CD4-positive, alpha-beta T cell treated with Interleukin-15 for 4 hours (primary cell): ENCODE data around the gene RSKR.
A peak's percentile ranks its signal among the peaks of the same experiment; 100 is the strongest.
"Not testable (repeated sequence)": the region's sequence is repeated elsewhere in the genome, so short reads cannot be mapped to it uniquely, and the experiment has no call there.

Experiments
- DNase-seq: peaks from one replicate; pipeline ENCODE4 v3.0.0-alpha.2; 2020; ENCODE audit warnings: low spot score

RSKR gene, protein sequence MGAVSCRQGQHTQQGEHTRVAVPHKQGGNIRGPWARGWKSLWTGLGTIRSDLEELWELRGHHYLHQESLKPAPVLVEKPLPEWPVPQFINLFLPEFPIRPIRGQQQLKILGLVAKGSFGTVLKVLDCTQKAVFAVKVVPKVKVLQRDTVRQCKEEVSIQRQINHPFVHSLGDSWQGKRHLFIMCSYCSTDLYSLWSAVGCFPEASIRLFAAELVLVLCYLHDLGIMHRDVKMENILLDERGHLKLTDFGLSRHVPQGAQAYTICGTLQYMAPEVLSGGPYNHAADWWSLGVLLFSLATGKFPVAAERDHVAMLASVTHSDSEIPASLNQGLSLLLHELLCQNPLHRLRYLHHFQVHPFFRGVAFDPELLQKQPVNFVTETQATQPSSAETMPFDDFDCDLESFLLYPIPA

GRCh38 chr17:28613931-28614381 is at the start of gene RSKR:
RSKR (minus strand) TSS chr17:28614185; CDS start chr17:28614161, 24 bp downstream.
- DNase-seq, result no peak

DNA sequence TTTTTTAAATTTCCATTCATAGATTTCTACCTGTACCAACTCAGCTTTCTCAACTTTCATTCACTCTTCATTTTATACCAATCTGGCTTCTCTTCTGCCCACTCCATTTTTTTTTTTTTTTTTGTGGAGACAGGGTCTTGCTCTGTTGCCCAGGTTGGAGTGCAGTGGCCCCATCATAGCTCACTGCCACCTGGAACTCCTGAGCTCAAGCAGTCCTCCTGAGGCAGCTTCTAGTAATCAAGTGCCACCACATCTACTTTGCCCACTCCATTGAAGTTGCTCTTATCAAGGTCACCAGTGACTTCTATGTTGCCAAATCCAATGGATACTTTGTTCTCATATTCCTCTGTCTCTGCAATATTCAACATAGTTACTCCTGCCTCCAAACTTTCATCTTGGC is 49.7 kb upstream of the RSKR start:
- no peak for DNase-seq

GRCh38 chr17:28662527-28662829 is 48.5 kb upstream of the RSKR start:
- DNase-seq, result no peak

GRCh38 chr17:28661635-28662526 is 47.9 kb upstream of the RSKR start, which contains the start of the genes SDF2 and SUPT6H:
SDF2 (minus strand) TSS chr17:28661906; CDS start chr17:28661876, 30 bp downstream.
SUPT6H (plus strand) TSS chr17:28662205; CDS start chr17:28673402, 11,197 bp downstream.
- DNase-seq, result peak; percentile 90

GRCh38 chr17:28659497-28659881 is 45.5 kb upstream of the RSKR start:
- DNase-seq, result not testable (repeated sequence)

DNA sequence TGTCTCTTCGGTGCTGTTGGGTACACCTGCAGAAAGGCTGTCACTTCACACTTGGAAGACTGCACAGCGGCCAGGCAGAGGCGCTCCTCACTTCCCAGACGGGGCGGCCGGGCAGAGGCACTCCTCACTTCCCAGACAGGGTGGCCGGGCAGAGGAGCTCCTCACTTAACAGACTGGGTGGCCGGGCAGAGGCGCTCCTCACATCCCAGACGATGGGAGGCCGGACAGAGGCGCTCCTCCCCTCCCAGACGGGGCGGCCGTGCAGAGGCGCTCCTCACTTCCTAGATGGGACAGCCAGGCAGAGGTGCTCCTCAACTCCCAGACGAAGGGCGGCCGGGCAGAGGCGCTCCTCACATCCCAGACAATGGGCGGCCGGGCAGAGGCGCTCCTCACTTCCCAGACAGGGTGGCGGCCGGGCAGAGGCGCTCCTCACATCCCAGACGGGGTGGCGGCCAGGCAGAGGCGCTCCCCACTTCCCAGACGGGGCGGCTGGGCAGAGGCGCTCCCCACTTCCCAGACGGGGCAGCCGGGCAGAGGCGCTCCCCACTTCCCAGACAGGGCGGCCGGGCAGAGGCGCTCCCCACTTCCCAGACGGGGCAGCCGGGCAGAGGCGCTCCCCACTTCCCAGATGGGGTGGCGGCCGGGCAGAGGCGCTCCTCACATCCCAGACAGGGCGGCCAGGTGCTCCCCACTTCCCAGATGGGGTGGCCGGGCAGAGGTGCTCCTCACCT is 44.9 kb upstream of the RSKR start:
- not testable (repeated sequence) for DNase-seq

DNA sequence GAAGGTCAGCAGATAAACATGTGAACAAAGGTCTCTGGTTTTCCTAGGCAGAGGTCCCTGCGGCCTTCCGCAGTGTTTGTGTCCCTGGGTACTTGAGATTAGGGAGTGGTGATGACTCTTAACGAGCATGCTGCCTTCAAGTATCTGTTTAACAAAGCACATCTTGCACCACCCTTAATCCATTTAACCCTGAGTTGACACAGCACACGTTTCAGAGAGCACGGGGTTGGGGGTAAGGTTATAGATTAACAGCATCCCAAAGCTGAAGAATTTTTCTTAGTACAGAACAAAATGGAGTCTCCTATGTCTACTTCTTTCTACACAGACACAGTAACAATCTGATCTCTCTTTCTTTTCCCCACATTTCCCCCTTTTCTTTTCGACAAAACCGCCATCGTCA is 44.4 kb upstream of the RSKR start:
- not testable (repeated sequence) for DNase-seq

GRCh38 chr17:28657756-28658155 is 43.8 kb upstream of the RSKR start:
- DNase-seq, result no peak

DNA sequence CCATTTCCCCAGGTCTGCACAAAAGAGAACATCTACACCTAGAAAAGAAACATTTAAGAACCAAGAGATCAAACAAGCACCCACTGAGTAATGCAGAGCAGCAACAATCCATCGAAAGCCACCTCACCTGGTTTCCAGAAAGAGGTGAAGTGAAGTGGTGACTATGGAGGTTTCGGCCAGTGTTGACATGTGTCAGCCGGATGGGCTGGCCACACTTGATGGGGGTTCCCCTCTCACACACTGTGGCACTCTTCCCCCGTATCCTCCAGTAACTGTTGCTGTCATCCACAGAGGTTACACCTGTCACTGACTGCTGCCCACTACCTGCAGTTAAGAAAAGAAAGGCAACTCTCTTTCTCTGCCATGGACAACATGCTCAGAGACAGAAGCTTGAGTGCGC is 41.2 kb upstream of the RSKR start:
- no peak for DNase-seq

DNA sequence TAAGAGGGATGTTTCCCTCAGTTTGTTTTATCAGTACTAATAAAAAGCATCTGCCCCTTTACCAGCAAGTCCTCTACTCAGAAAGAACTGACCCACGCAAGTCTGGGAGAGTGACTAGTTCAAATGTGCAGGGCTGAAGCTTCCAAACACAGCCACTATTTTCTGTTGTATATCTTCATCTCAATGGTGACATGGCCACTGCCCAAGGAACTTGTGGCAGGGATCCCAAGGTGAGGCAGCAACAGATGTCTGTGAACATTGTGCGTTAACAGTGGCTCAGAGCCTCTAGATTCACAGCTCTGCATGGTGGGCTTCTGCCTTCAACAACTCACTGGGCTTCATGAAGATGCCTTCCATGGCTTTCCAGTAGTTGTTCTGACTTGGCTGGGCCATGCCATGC is 34.7 kb upstream of the RSKR start:
- DNase-seq, result no peak

GRCh38 chr17:28646039-28646754 is 32.2 kb upstream of the RSKR start:
- DNase-seq, result no peak

DNA sequence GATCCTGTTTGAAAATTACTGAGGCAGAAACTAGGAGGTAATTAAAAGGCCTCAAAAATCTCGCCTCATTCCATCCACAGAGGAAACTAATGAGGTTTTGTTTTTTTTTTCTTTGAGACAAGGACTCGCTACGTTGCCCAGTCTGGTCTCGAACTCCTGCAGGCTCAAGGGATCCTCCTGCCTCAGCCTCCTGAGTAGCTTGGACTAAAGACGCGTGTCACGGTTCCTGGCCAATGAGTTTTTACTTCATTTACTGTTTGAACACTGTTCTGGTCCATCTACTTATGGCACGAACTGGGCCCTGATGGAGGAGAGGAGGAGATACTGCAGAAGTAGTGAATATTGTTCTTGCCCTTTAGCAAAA is 31.6 kb upstream of the RSKR start:
- no peak for DNase-seq

DNA sequence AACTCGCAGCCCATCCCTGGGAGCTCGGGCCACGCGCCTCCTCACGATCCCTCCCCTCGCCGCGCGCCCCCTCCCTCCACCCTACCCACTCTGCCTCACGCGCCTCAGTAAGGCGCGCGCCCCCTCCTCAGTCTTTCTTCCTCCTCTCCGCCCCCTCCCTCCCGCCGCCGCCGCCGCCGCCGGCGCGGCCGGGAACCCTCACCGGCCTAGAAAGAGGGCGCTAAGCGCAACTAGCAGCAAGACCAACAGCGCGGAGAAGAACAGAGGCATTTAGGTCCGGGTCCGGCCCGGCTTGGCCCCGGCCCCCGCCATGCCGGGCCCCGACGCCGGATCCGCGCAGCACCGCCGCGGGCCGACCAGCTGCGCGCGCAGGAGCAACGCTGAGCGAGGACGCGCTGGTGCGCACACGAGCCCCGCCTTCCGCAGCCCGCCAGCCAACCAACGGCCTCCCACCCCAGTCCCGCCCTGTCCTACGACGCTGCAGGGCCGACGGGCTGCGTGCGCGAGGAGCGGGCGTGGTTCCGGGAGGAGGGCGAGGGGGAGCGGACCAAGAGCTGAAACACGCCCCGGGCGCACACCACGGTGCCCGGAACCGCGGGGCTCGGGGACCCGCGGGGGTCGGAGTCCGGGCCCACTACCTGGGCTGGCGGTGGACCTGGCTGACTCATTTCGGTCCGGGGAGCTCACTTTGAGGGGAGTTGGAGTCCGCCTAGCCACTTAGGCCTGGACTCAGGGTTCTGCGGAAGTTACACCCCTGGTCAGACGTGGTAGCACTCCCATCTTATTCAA is 31.0 kb upstream of the RSKR start, which contains the start of gene BLTP2:
BLTP2 (minus strand) TSS at position 372 of the 789 bp plus-strand sequence; CDS start at position 270, 102 bp downstream.
- DNase-seq, result peak; percentile 95

- peak; percentile 7 for DNase-seq
Measured at GRCh38 chr17:28643983-28644786, 30.2 kb upstream of the RSKR start.

DNA sequence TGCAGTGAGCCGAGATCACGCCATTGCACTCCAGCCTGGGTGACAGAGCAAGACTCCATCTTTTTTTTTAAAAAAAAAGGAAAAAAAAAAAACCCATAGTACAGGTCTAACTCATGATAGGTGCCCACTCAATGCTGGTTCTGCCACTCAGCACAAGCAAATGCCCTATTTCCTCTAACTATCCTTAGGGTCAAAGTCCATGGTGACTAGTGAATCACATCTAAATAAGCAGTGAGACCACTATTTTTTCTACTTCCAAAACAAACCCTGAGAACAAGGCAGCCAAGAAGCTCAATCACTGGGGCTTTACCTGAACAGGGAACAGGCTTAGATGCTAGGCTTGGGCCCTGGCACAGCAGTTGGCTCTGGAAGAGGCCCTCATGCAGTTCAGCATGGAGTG is 27.6 kb upstream of the RSKR start:
- DNase-seq, result no peak

- no peak for DNase-seq
Measured at GRCh38 chr17:28635506-28635905, 21.5 kb upstream of the RSKR start.

DNA sequence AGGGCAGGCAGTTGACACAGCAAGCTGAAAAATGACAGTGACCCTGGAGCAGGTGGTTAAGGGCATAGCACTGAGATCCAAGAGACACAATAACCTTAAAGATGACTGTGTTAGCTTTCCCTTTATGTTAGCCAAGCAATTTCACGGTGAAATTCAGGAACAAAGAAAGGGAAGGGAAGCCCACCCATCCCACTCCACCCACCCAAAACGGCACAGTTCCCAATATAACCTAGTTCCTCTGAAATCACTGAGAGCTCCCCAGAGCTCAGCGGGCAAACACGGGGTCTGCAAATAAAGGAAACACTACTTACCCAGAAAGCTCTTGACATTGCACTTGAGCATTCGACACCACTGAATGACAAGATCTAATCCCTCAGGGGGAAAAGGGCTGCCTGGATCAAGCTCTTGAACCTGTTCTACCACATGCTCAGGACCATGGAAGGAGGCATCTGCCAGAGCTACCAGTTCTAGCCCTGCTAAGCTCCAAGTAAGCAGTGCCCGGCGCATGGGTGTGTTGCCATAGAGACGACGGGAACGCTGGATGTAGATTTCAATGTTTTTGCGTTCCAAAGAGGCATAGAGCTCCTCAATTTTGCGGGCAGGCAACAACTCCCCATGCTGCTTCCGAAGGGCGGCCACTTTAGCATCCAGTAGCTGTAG is 20.4 kb upstream of the RSKR start:
- DNase-seq, result no peak

DNA sequence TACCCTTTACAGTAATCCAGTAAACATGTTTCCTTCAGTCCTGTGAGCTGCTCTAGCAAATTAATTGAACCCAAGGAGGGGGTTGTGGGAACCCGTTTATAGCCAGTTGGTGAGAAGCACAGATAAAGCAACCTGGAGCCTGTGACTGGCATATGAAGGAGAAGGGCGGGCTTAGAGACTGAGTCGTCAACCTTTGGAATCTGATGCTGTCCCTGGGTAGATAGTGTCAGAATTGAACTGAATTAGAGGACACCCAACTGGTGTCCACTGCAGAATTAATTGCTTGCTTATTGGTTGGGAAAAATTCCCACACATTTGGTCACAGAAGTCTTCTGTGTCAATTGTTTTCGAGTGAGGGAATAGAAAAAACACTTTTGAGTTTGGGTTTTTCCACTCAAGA is 12.8 kb upstream of the RSKR start:
- no peak for DNase-seq

DNA sequence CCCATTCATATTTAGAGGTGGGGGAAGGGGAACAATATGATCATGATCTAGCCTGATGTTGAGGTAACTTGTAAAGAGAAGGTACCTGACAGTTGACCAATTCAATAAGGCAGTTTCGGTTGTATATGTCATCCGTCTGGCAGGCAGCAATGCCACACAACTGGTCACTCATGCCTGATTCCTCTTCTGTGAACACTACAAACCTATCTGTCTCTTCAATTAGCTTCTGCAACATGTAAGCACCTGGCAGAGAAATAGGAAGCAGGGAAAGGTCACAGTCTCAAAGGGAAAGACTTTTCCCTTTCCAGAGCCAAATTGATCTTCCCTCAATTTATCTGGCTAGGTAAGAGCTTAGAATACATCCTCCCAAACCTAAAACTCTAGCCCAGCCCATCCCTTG is 10.2 kb upstream of the RSKR start:
- DNase-seq, result no peak
